K562 (cell line): ENCODE measurements around the gene ZNF672. TPM values are rescaled to one million over a fixed set of nuclear protein-coding genes. Genes with fewer than 3 reads are reported as not detected.

Experiments used
- FOXK2 ChIP-seq, 2 experiments: fragments of 450-650 bp; IDR thresholded peaks in 1 of 2; conservative IDR thresholded peaks in 1 of 2; 2 replicates each; pipeline ENCODE4 v1.6.1; 2016; ENCODE audit warnings: low read depth in 2 of 2, mild to moderate bottlenecking in 1 of 2
- HDAC6 ChIP-seq: IDR thresholded peaks from 2 replicates; pipeline ENCODE4 v1.6.1; 2012; ENCODE audit warnings: low read depth, mild to moderate bottlenecking, control low read depth, inconsistent platforms, low read length, moderate library complexity
- HEY1 ChIP-seq: fragments of 250-450 bp; sonication (Bioruptor Pico); IDR thresholded peaks from 2 replicates; pipeline ENCODE4 v1.5.0; 2020; ENCODE audit warnings: mild to moderate bottlenecking, moderate library complexity, borderline replicate concordance
- HMG20B ChIP-seq: fragments of 250-450 bp; sonication (Bioruptor Pico); IDR thresholded peaks from 2 replicates; pipeline ENCODE4 v1.5.0; 2021; ENCODE audit warnings: mild to moderate bottlenecking
- NR2C2 ChIP-seq, 2 experiments: fragments of 200-800 bp in 1 of 2; sonication (Bioruptor generic) in 1 of 2; sonication (generic) in 1 of 2; formaldehyde crosslinking in 1 of 2; IDR thresholded peaks; 2 replicates each; pipeline versions ENCODE4 v1.6.1 to v1.8.0; 2016 to 2022; ENCODE audit warnings: mild to moderate bottlenecking in 1 of 2, missing compliant biosample characterization in 1 of 2, missing genetic modification characterization in 1 of 2, missing genetic modification reagents in 1 of 2
- OTX1 ChIP-seq: fragments of 450-650 bp; formaldehyde crosslinking; IDR thresholded peaks from 2 replicates; pipeline ENCODE4 v1.4.0; 2022; ENCODE audit warnings: mild to moderate bottlenecking
- PCBP2 ChIP-seq: fragments of 200-400 bp; formaldehyde crosslinking; IDR thresholded peaks from 2 replicates; pipeline ENCODE4 v1.6.1; 2018; ENCODE audit warnings: low read length, low read depth, mild to moderate bottlenecking, moderate library complexity; ENCODE audit not compliant: poor library complexity, severe bottlenecking
- PHF20 ChIP-seq: fragments of 450-650 bp; IDR thresholded peaks from 2 replicates; pipeline ENCODE4 v1.6.1; 2018; ENCODE audit not compliant: partially characterized antibody
- PML ChIP-seq: IDR thresholded peaks from 2 replicates; pipeline ENCODE4 v1.6.1; 2012; ENCODE audit warnings: low read length, inconsistent platforms
- PRMT5 ChIP-seq: sonication (generic); formaldehyde crosslinking; IDR thresholded peaks from 2 replicates; pipeline ENCODE4 v1.5.0; 2020; ENCODE audit warnings: missing genetic modification reagents
- PYGO2 ChIP-seq: fragments of 450-650 bp; IDR thresholded peaks from 2 replicates; pipeline ENCODE4 v1.6.1; 2016; ENCODE audit warnings: mild to moderate bottlenecking, missing genetic modification characterization, moderate library complexity, missing compliant biosample characterization
- RBM17 ChIP-seq: fragments of 200-400 bp; formaldehyde crosslinking; IDR thresholded peaks from 2 replicates; pipeline ENCODE4 v1.6.1; 2017; ENCODE audit warnings: low read depth, mild to moderate bottlenecking, low read length, borderline replicate concordance
- WHSC1 ChIP-seq: IDR thresholded peaks from one replicate; pipeline ENCODE4 v1.6.1; 2012; ENCODE audit warnings: low read length, control low read depth, inconsistent platforms
- ZNF232 ChIP-seq: sonication (generic); formaldehyde crosslinking; IDR thresholded peaks from 2 replicates; pipeline ENCODE4 v1.8.0; 2022; ENCODE audit warnings: mild to moderate bottlenecking, missing genetic modification reagents
- ZNF253 ChIP-seq: fragments of 250-450 bp; sonication (Bioruptor Pico); conservative IDR thresholded peaks from 2 replicates; pipeline ENCODE4 v1.6.1; 2021; ENCODE audit warnings: mild to moderate bottlenecking
- ZNF586 ChIP-seq: fragments of 450-650 bp; formaldehyde crosslinking; conservative IDR thresholded peaks from 2 replicates; pipeline ENCODE4 v1.4.0; 2020; ENCODE audit warnings: mild to moderate bottlenecking, moderate library complexity
- ZNF699 ChIP-seq: fragments of 250-450 bp; sonication (Bioruptor Pico); IDR thresholded peaks from 2 replicates; pipeline ENCODE4 v1.8.0; 2021; ENCODE audit warnings: mild to moderate bottlenecking, moderate library complexity; ENCODE audit not compliant: insufficient replicate concordance
- ZNF830 ChIP-seq: fragments of 250-450 bp; sonication (Bioruptor Pico); IDR thresholded peaks from 2 replicates; pipeline ENCODE4 v1.5.0; 2021; ENCODE audit warnings: mild to moderate bottlenecking
- polyA plus RNA-seq, 8 experiments: library from polyadenylated mRNA; depleted of rRNA in 4 of 8; stranded (reverse) in 5 of 8; unstranded in 3 of 8; fragments of >200 nt; fragmentation: Nextera tagmentation in 2 of 8; fragmentation: Illumina TruSeq in 1 of 8; extraction: Ambion mirVana in 2 of 8; extraction: Trizol in 1 of 8; gene quantifications; 2 replicates each; pipeline versions ENCODE4 v1.2.1 to v1.2.3, GENCODE V29; 2011 to 2014; ENCODE audit warnings: inconsistent platforms in 1 of 8, missing spikeins in 1 of 8
- total RNA-seq, 7 experiments: library from RNA; depleted of rRNA in 6 of 7; stranded (reverse); fragments of >200 nt in 6 of 7; fragmentation: Illumina TruSeq in 2 of 7; extraction: Trizol in 2 of 7; gene quantifications; 2 replicates each; pipeline versions ENCODE4 v1.2.1 to v1.2.3, GENCODE V29; 2011 to 2021; ENCODE audit warnings: low replicate concordance in 1 of 7
- TF ChIP-seq, protein P1 (sequence below), 2 experiments: fragments of 450-650 bp in 1 of 2; sonication (generic) in 1 of 2; formaldehyde crosslinking; conservative IDR thresholded peaks; 2 replicates each; pipeline versions ENCODE4 v1.4.0 to v1.8.1; 2020 to 2022; ENCODE audit warnings: mild to moderate bottlenecking in 1 of 2, missing genetic modification reagents in 1 of 2
- TF ChIP-seq, protein P2 (sequence below): fragments of 250-450 bp; sonication (Bioruptor Pico); IDR thresholded peaks from 2 replicates; pipeline ENCODE4 v1.4.0; 2020
- TF ChIP-seq, protein P3 (sequence below): fragments of 450-650 bp; IDR thresholded peaks from 2 replicates; pipeline ENCODE4 v1.6.1; 2016; ENCODE audit warnings: low read depth, mild to moderate bottlenecking, moderate library complexity
- TF ChIP-seq, protein P4 (sequence below): fragments of 250-450 bp; sonication (Bioruptor Pico); IDR thresholded peaks from 2 replicates; pipeline ENCODE4 v1.4.0; 2020; ENCODE audit warnings: mild to moderate bottlenecking, moderate library complexity, borderline replicate concordance

The ZNF672 gene
- total and polyA plus RNA-seq, 9 of the 15 experiments (the other 6 are each of a cell fraction or from before 2014, with no cell fraction given): 1.9 to 57.9 (median 24.1) TPM

- no peak for TF ChIP-seq PYGO2
- TF ChIP-seq, protein P1, sequence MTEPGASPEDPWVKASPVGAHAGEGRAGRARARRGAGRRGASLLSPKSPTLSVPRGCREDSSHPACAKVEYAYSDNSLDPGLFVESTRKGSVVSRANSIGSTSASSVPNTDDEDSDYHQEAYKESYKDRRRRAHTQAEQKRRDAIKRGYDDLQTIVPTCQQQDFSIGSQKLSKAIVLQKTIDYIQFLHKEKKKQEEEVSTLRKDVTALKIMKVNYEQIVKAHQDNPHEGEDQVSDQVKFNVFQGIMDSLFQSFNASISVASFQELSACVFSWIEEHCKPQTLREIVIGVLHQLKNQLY (CRISPR knock-in tag; conservative IDR thresholded peaks at IDR 0.05): no peak
- TF ChIP-seq, protein P2, sequence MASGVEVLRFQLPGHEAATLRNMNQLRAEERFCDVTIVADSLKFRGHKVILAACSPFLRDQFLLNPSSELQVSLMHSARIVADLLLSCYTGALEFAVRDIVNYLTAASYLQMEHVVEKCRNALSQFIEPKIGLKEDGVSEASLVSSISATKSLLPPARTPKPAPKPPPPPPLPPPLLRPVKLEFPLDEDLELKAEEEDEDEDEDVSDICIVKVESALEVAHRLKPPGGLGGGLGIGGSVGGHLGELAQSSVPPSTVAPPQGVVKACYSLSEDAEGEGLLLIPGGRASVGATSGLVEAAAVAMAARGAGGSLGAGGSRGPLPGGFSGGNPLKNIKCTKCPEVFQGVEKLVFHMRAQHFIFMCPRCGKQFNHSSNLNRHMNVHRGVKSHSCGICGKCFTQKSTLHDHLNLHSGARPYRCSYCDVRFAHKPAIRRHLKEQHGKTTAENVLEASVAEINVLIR (CRISPR knock-in tag): no peak
- no peak for TF ChIP-seq OTX1 (CRISPR knock-in tag)
- TF ChIP-seq ZNF253 (CRISPR knock-in tag): no peak
- TF ChIP-seq, protein P3, sequence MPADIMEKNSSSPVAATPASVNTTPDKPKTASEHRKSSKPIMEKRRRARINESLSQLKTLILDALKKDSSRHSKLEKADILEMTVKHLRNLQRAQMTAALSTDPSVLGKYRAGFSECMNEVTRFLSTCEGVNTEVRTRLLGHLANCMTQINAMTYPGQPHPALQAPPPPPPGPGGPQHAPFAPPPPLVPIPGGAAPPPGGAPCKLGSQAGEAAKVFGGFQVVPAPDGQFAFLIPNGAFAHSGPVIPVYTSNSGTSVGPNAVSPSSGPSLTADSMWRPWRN: no peak
- no peak for TF ChIP-seq PML
- peak; percentile 57 for TF ChIP-seq NR2C2 (CRISPR knock-in tag; IDR thresholded peaks at IDR 0.05)
- TF ChIP-seq NR2C2 (tag; IDR thresholded peaks at IDR 0.05): peak; percentile 72
- TF ChIP-seq HMG20B (CRISPR knock-in tag): no peak
- TF ChIP-seq WHSC1: no peak
- TF ChIP-seq PRMT5: no peak
- TF ChIP-seq ZNF232 (CRISPR knock-in tag): peak; percentile 66; the same call in 1 of the 2 replicates
- no peak for TF ChIP-seq HEY1 (CRISPR knock-in tag)
- TF ChIP-seq FOXK2 (conservative IDR thresholded peaks at IDR 0.05 in 1 of 2, IDR thresholded peaks at IDR 0.05 in 1 of 2; ENCODE audit: low read depth in 2 of 2): peak; percentile 37 to 57; a peak in 2 of 4 replicates
- TF ChIP-seq ZNF699: no peak
- no peak for TF ChIP-seq ZNF586 (CRISPR knock-in tag)
- no peak for TF ChIP-seq RBM17
- no peak for TF ChIP-seq HDAC6
- TF ChIP-seq, protein P4, sequence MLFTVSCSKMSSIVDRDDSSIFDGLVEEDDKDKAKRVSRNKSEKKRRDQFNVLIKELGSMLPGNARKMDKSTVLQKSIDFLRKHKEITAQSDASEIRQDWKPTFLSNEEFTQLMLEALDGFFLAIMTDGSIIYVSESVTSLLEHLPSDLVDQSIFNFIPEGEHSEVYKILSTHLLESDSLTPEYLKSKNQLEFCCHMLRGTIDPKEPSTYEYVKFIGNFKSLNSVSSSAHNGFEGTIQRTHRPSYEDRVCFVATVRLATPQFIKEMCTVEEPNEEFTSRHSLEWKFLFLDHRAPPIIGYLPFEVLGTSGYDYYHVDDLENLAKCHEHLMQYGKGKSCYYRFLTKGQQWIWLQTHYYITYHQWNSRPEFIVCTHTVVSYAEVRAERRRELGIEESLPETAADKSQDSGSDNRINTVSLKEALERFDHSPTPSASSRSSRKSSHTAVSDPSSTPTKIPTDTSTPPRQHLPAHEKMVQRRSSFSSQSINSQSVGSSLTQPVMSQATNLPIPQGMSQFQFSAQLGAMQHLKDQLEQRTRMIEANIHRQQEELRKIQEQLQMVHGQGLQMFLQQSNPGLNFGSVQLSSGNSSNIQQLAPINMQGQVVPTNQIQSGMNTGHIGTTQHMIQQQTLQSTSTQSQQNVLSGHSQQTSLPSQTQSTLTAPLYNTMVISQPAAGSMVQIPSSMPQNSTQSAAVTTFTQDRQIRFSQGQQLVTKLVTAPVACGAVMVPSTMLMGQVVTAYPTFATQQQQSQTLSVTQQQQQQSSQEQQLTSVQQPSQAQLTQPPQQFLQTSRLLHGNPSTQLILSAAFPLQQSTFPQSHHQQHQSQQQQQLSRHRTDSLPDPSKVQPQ (CRISPR knock-in tag): no peak
- TF ChIP-seq ZNF830: no peak
- TF ChIP-seq PHF20: no peak
- no peak for TF ChIP-seq PCBP2
Measured at GRCh38 chr1:248858096-248858890, 20.3 kb downstream of the ZNF672 start (continued).
